ENCODE results near the gene CCDC40. TPM values are rescaled to one million over a fixed set of nuclear protein-coding genes. Genes with fewer than 3 reads are reported as not detected.

The CCDC40 gene
- total and polyA plus RNA-seq, 2 of the 13 experiments (the other 11 are each of a cell fraction or from before 2014, with no cell fraction given): 4.1 to 5.5 TPM

DNA sequence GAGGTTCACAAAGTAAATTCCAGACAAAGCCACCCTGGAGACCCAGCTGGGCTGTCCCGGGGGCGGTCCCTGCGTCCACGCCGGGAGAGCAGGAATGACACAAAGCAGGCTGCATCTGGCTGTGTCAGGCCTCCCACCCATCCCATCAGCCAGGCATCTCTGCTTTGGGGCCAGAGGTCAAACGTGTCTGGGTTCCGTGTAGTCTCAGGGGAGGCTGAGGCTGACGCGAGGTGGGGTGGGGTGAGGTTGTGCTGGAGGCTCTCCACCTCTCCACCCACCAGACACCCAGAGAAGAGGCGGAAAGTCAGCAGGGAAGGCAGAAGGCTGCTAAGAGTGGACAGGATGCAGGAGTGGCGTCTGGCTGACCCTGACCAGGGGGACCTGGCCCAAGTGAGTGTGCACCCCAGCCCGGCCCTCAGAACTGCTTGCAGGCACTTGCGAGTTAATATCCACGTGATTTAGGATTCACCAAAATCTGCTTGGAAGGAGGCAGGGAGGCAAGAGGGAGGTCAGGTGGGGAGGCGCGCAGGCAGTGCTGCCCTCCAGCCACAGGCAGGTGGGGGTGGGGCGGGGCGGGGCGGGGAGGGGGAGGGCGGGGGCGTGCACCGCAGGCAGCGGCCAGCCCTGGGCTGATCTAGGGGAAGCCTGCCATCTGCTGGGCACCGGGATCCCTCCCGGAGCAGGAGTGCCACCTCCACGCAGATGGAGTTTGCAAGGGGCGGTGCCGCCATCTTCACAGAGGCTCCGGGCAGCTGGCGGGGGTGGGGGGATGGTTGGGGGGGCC is 45.1 kb upstream of the CCDC40 start (continued):
- TF ChIP-seq BORCS8-MEF2B (CRISPR knock-in tag; IDR thresholded peaks at IDR 0.05) (peak; percentile 60; the same call in 1 of the 2 replicates), NONO (IDR thresholded peaks at IDR 0.05) (no peak), NONO (CRISPR knock-in tag; conservative IDR thresholded peaks at IDR 0.05) (peak; percentile 3; the same call in 1 of the 2 replicates), AGO2 (optimal IDR thresholded peaks at IDR 0.05; ENCODE audit: low read depth, low read length) (peak; percentile 75), ATF7-NPFF (CRISPR knock-in tag; IDR thresholded peaks at IDR 0.05; ENCODE audit: low read depth) (peak; percentile 12; the same call in 1 of the 2 replicates), ZNF235 (CRISPR knock-in tag; IDR thresholded peaks at IDR 0.05; ENCODE audit: borderline replicate concordance) (peak; percentile 34; the same call in 1 of the 2 replicates), PHF8 (CRISPR knock-in tag; IDR thresholded peaks at IDR 0.05) (no peak), PCBP1 (IDR thresholded peaks at IDR 0.05; ENCODE audit: borderline replicate concordance, low read depth, low read length) (0 out of 2 replicates have a peak, but pooled peaks have one; percentile 89), KLF12 (CRISPR knock-in tag; IDR thresholded peaks at IDR 0.05; ENCODE audit: borderline replicate concordance) (peak; percentile 29; the same call in 1 of the 2 replicates), ZNF263 (CRISPR knock-in tag; IDR thresholded peaks at IDR 0.05) (no peak), ZNF776 (CRISPR knock-in tag; IDR thresholded peaks at IDR 0.05) (no peak), CHD2 (IDR thresholded peaks at IDR 0.05; ENCODE audit: low read depth, low read length) (peak; percentile 48; the same call in 1 of the 2 replicates)
- TF ChIP-seq, protein P1, sequence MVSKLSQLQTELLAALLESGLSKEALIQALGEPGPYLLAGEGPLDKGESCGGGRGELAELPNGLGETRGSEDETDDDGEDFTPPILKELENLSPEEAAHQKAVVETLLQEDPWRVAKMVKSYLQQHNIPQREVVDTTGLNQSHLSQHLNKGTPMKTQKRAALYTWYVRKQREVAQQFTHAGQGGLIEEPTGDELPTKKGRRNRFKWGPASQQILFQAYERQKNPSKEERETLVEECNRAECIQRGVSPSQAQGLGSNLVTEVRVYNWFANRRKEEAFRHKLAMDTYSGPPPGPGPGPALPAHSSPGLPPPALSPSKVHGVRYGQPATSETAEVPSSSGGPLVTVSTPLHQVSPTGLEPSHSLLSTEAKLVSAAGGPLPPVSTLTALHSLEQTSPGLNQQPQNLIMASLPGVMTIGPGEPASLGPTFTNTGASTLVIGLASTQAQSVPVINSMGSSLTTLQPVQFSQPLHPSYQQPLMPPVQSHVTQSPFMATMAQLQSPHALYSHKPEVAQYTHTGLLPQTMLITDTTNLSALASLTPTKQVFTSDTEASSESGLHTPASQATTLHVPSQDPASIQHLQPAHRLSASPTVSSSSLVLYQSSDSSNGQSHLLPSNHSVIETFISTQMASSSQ (IDR thresholded peaks at IDR 0.05; ENCODE audit: low read depth): no peak
- TF ChIP-seq, protein P1 (CRISPR knock-in tag; IDR thresholded peaks at IDR 0.05; ENCODE audit: borderline replicate concordance): no peak; the same call in 1 of the 2 replicates
- TF ChIP-seq, protein P2, sequence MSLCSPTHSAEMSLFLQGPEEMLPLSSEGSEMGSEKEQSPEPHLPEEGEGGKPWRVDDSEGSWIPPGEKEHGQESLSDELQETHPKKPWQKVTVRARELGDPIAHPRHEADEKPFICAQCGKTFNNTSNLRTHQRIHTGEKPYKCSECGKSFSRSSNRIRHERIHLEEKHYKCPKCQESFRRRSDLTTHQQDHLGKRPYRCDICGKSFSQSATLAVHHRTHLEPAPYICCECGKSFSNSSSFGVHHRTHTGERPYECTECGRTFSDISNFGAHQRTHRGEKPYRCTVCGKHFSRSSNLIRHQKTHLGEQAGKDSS (CRISPR knock-in tag; IDR thresholded peaks at IDR 0.05; ENCODE audit: borderline replicate concordance, low read depth): 0 out of 2 replicates have a peak, but pooled peaks have one; percentile 22
- TF ChIP-seq, protein P3, sequence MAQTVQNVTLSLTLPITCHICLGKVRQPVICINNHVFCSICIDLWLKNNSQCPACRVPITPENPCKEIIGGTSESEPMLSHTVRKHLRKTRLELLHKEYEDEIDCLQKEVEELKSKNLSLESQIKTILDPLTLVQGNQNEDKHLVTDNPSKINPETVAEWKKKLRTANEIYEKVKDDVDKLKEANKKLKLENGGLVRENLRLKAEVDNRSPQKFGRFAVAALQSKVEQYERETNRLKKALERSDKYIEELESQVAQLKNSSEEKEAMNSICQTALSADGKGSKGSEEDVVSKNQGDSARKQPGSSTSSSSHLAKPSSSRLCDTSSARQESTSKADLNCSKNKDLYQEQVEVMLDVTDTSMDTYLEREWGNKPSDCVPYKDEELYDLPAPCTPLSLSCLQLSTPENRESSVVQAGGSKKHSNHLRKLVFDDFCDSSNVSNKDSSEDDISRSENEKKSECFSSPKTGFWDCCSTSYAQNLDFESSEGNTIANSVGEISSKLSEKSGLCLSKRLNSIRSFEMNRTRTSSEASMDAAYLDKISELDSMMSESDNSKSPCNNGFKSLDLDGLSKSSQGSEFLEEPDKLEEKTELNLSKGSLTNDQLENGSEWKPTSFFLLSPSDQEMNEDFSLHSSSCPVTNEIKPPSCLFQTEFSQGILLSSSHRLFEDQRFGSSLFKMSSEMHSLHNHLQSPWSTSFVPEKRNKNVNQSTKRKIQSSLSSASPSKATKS (CRISPR knock-in tag; IDR thresholded peaks at IDR 0.05): no peak
- TF ChIP-seq, protein P4, sequence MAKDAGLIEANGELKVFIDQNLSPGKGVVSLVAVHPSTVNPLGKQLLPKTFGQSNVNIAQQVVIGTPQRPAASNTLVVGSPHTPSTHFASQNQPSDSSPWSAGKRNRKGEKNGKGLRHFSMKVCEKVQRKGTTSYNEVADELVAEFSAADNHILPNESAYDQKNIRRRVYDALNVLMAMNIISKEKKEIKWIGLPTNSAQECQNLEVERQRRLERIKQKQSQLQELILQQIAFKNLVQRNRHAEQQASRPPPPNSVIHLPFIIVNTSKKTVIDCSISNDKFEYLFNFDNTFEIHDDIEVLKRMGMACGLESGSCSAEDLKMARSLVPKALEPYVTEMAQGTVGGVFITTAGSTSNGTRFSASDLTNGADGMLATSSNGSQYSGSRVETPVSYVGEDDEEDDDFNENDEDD (CRISPR knock-in tag; IDR thresholded peaks at IDR 0.05; ENCODE audit: borderline replicate concordance): peak; percentile 10; the same call in 1 of the 2 replicates
- TF ChIP-seq, protein P5, sequence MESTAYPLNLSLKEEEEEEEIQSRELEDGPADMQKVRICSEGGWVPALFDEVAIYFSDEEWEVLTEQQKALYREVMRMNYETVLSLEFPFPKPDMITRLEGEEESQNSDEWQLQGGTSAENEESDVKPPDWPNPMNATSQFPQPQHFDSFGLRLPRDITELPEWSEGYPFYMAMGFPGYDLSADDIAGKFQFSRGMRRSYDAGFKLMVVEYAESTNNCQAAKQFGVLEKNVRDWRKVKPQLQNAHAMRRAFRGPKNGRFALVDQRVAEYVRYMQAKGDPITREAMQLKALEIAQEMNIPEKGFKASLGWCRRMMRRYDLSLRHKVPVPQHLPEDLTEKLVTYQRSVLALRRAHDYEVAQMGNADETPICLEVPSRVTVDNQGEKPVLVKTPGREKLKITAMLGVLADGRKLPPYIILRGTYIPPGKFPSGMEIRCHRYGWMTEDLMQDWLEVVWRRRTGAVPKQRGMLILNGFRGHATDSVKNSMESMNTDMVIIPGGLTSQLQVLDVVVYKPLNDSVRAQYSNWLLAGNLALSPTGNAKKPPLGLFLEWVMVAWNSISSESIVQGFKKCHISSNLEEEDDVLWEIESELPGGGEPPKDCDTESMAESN (CRISPR knock-in tag; conservative IDR thresholded peaks at IDR 0.05): peak; percentile 59; the same call in 1 of the 2 replicates
